Measurements from ENCODE around the gene NUMB.
A peak's percentile ranks its signal among the peaks of the same experiment; 100 is the strongest.

Gene NUMB

GRCh38 chr14:73245480-73246325 is 212.6 kb downstream of the NUMB start:
- DNase-seq (ENCODE audit: low read depth), result peak; percentile 16

DNA sequence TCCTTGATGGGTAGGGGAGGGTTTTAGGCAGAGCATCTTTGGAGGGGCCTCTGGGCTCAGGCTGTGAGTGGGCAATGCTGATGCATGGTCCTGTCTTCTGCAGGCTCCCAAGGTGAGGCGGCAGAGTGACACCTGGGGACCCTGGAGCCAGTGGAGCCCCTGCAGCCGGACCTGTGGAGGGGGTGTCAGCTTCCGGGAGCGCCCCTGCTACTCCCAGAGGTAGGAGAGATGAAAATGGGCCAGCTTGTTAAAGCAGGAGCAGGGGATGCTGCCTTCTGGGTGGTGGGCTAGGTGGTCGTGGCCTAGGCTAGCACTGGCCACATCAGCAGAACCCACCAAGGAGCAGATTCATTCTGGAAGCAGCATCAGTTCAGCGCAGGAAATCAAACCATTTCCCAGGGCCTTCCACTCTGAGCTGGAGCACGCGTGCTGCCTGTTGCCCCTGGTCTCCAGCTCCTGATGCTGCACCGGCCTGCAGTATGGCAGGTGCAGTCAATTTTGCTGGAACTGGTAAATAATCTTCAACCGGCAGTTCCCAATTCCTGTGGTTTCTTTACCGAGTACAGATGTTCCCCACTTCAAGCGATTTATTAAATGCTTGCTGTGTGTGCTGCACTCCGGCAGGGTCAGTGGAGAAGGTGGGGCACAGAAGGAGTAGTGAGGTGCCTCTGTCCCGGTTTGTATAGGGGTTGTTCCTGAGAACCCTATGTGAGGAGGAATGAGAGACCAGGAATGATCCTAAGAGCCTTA is 213.6 kb downstream of the NUMB start:
- DNase-seq (ENCODE audit: low read depth), result no peak

DNA sequence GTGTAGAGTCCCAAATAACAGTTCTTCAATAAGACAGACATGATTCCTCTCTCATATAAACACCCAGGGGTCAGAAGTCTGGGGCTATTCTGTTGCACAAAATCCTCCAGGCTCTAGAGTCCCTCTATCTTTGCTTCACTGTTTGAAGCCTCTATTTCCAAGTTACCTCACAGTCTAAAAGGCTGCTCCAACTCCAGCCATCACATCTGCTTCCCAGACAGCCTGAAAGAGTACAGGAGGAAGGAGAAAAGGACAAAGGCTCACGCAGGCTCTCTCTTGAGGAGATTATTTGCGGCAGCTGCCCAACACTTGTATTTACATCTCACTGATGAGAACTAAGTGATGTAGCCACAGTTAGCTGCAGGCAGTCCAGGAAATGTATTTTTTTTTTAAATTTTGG is 214.6 kb downstream of the NUMB start:
- DNase-seq (ENCODE audit: low read depth), result no peak

GRCh38 chr14:73243341-73243740 is 215.0 kb downstream of the NUMB start:
- DNase-seq (ENCODE audit: low read depth), result no peak

- no peak for DNase-seq (ENCODE audit: low read depth)
Measured at GRCh38 chr14:73242357-73242901, 215.9 kb downstream of the NUMB start.

DNA sequence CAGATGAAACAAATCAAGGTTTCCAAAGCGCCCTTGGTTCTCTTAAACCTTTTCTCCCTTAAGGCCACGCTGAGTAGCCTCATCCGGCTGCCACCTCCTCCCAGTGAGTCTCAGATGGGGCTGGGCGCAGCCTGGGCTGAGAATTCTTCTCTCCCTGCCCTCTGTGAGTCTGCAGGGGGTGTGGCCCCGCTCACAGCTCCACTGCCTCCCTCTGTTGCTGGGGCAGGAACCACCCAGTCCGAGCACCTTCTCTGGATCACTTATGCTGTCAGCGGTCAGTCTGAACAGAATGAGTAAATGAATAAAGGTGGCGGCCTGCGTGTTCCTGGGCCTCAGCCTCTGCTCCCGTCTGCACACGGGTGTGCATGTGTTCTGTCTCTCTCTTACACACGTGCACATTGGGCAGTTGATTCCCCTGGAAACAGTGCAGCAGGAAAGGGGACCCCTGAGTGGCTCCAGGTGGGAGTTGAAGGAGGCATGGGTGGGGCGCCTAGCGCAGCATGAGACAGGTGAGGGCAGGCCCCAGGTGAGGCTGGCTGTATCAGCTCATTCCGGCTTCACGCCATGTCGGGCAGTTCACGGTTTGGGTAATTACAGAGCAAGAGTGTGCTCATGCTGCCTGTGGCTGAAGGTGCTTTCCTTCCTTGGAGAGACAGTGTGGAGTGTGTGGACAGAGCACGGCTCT is 216.7 kb downstream of the NUMB start:
- no peak for DNase-seq (ENCODE audit: low read depth)

- no peak for DNase-seq (ENCODE audit: low read depth)
Measured at GRCh38 chr14:73240816-73241480, 217.4 kb downstream of the NUMB start.

- DNase-seq (ENCODE audit: low read depth), result no peak
Measured at GRCh38 chr14:73239393-73240241, 218.7 kb downstream of the NUMB start.

- no peak for DNase-seq (ENCODE audit: low read depth)
Measured at GRCh38 chr14:73238941-73239340, 219.4 kb downstream of the NUMB start.

GRCh38 chr14:73238424-73238852 is 219.9 kb downstream of the NUMB start:
- no peak for DNase-seq (ENCODE audit: low read depth)

GRCh38 chr14:73237786-73238423 is 220.4 kb downstream of the NUMB start:
- DNase-seq (ENCODE audit: low read depth), result no peak

DNA sequence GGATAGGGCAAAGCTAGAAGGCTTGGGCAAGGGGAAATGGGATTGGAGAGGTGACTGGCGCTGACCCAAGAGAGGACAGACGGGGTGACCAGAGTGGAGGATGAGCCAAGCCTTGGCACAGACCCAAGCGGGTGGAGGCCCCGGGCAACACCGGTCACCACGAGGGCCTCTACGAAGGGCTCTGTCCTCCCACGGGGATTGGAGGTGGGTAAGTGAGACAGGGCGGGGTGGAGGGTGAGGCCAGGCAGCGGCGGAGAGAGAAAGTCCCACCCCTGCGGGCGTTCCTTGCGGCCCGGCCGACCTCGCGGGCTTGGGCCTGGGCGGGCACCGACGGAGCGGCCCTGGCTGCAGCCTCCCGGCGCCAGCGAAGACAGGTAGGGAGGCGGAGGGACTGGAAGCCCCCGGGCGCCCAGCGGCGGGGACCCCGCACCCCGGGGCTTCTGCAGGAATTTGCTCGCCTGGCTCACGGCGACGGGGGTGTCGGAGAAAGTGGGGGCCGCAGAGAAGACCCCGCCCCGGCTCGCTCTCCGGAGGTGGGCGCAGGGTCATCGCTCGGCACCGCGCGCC is 221.0 kb downstream of the NUMB start, which contains the start of gene PAPLN:
Gene PAPLN, plus strand, starts transcription at position 288 of the 567 bp plus-strand sequence. CDS start 2,273 bp downstream, outside the sequence.
- DNase-seq (ENCODE audit: low read depth), result no peak

GRCh38 chr14:73236752-73237218 is 221.6 kb downstream of the NUMB start:
- no peak for DNase-seq (ENCODE audit: low read depth)

- DNase-seq (ENCODE audit: low read depth), result no peak
Measured at GRCh38 chr14:73236157-73236556, 222.2 kb downstream of the NUMB start.

- no peak for DNase-seq (ENCODE audit: low read depth)
Measured at GRCh38 chr14:73235531-73236155, 222.7 kb downstream of the NUMB start.

- no peak for DNase-seq (ENCODE audit: low read depth)
Measured at GRCh38 chr14:73234586-73235394, 223.6 kb downstream of the NUMB start.

GRCh38 chr14:73234029-73234428 is 224.3 kb downstream of the NUMB start:
- no peak for DNase-seq (ENCODE audit: low read depth)

DNA sequence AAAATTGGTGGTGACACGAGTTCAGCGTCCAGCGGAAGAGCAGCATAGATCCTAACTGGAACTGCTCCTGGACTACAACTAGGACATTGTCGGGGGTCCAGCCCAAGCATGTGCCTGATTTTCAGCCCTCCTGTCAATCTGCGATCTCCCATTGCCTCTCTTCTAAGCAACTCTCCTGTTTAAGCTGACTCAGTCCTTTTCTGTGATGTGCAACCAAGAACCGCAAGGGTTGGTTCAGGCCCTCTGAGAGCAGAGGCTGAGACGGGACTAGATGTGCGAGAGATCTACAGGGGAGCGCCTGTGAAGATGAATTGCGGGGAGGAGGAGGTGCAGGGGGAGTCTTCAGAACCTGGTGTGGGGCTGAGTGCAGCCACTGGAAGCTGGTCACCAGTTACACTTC is 224.8 kb downstream of the NUMB start:
- no peak for DNase-seq (ENCODE audit: low read depth)

Measured in stimulated activated CD8-positive, alpha-beta memory T cell treated with anti-CD3 and anti-CD28 coated beads, Interleukin-12 subunit alpha, Interleukin-12 subunit beta, amount 100 ng/mL, for 4 hours (primary cell).